Tibial nerve (tissue), 3 donors: Measurements from ENCODE around the gene FAM81B.

Experiments used
- CTCF ChIP-seq, 5 experiments: fragments of 200-600 bp in 3 of 5; fragments of 450-650 bp in 2 of 5; sonication (generic) in 3 of 5; IDR thresholded peaks; one replicate each; pipeline ENCODE4 v1.5.1; 2016 to 2019; ENCODE audit warnings: antibody characterized with exemption in 5 of 5, mild to moderate bottlenecking in 3 of 5, moderate library complexity in 2 of 5
- POLR2A ChIP-seq, 2 donors: fragments of 450-650 bp; IDR thresholded peaks; one replicate each; pipeline ENCODE4 v1.6.1; 2017; ENCODE audit warnings: antibody characterized with exemption in 2 of 2, mild to moderate bottlenecking in 2 of 2, moderate library complexity in 2 of 2

DNA sequence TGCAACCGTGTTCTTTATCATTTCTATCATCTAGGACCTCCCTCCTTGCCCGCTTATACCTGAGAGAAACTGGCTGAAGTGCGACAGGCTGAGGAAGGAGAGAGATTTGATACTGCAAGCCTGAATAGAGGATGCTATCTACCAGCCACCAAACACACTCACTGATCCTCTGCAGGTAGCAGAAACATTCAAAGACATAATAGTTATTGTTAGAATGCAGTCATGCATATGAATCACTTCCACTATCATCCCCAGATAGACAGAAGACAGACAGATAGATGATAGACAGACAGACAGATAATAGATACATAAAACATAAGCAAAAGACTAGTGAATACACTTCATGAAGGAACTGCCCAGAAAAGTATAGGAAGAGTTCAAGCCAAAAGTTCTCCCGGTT, 32.9 kb downstream of the FAM81B start:
- TF ChIP-seq POLR2A (IDR thresholded peaks at IDR 0.05) (no peak), CTCF (IDR thresholded peaks at IDR 0.05) (no peak)
